Calu3 (cell line): ENCODE measurements around the gene TNPO3. TPM values are rescaled to one million over a fixed set of nuclear protein-coding genes. Genes with fewer than 3 reads are reported as not detected.

Experiments
- BruUV-seq: library from RNA; stranded (reverse); fragments of 400-500 nt; replicated peaks from 2 replicates; lab custom pipeline; 2021; lab: Mats Ljungman, UMichigan
- CTCF ChIA-PET: fragments of 300-600 bp; sonication (Branson Sonifier 250); formaldehyde crosslinking; loops from one replicate; lab custom pipeline; 2022; ENCODE audit warnings: antibody characterized with exemption; lab: Charles Lee
- DNase-seq: peaks from one replicate; pipeline ENCODE4 v3.0.0; 2022
- H3K27ac Mint-ChIP-seq: one replicate; pipeline ENCODE4 v1.8.0; 2022; ENCODE audit warnings: mixed read lengths; ENCODE audit not compliant: unreplicated experiment
- H3K27me3 Mint-ChIP-seq: one replicate; pipeline ENCODE4 v1.8.0; 2022; ENCODE audit warnings: mixed read lengths; ENCODE audit not compliant: unreplicated experiment
- H3K36me3 Mint-ChIP-seq: one replicate; pipeline ENCODE4 v1.8.0; 2022; ENCODE audit warnings: mild to moderate bottlenecking, moderate library complexity, mixed read lengths; ENCODE audit not compliant: insufficient read depth, unreplicated experiment
- H3K4me1 Mint-ChIP-seq: one replicate; pipeline ENCODE4 v1.8.0; 2022; ENCODE audit warnings: mild to moderate bottlenecking, low read depth, mixed read lengths; ENCODE audit not compliant: unreplicated experiment
- H3K4me3 Mint-ChIP-seq: one replicate; pipeline ENCODE4 v1.8.0; 2022; ENCODE audit warnings: mild to moderate bottlenecking, low read depth, moderate library complexity, mixed read lengths; ENCODE audit not compliant: unreplicated experiment
- H3K9me3 Mint-ChIP-seq: one replicate; pipeline ENCODE4 v1.8.0; 2022; ENCODE audit warnings: low read depth, mixed read lengths; ENCODE audit not compliant: unreplicated experiment
- CTCF ChIP-seq: fragments of 200-600 bp; IDR thresholded peaks from one replicate; pipeline ENCODE4 v1.8.0; 2022; ENCODE audit warnings: antibody characterized with exemption; ENCODE audit not compliant: unreplicated experiment
- intact Hi-C: fragments of 100-400 bp; cut with micrococcal nuclease; formaldehyde crosslinking; loops from one replicate; pipeline ENCODE4 v1.10.0; 2022; ENCODE audit not compliant: unreplicated experiment
- total RNA-seq: library from RNA; stranded (reverse); gene quantifications from 2 replicates; pipeline ENCODE4 v1.2.3, GENCODE V29; 2022

The TNPO3 gene
- total RNA-seq, 1 experiment from 2014 or later = 47.1 TPM

GRCh38 chr7:129091484-129092002, 36.6 kb upstream of the TNPO3 start:
- H3K27me3 Mint-ChIP-seq = peaks cover 12% of the 10 kb centered on the region
- H3K9me3 Mint-ChIP-seq = no peaks in the 10 kb centered on the region
- BruUV-seq = no TSS peak
- H3K36me3 Mint-ChIP-seq = no peaks in the 10 kb centered on the region
- TF ChIP-seq CTCF = peak; percentile 92
- DNase-seq = peak; percentile 91
- intact Hi-C loops = loop anchor here (2.0 kb wide), 1 partner anchor 229 kb away; the partner anchor contains the start of gene ATP6V1F
- no peaks in the 10 kb centered on the region for H3K4me1 Mint-ChIP-seq
- H3K27ac Mint-ChIP-seq = no peak overlapping the region
- H3K4me3 Mint-ChIP-seq = no peak overlapping the region
- CTCF ChIA-PET = interaction anchor here (0.5 to 1.5 kb wide), 12 partner anchors 10 to 483 kb away, joined by 3 to 9 read pairs (median 4); partner anchors contain the start of gene ATP6V1F

- Mint-ChIP-seq H3K4me1 (no peaks in the 10 kb centered on the region), H3K4me3 (no peak overlapping the region), H3K27ac (no peak overlapping the region), H3K9me3 (no peaks in the 10 kb centered on the region), H3K36me3 (no peaks in the 10 kb centered on the region), H3K27me3 (peaks cover 12% of the 10 kb centered on the region)
- CTCF ChIA-PET = no interaction called here
- TF ChIP-seq CTCF = no peak
- DNase-seq = no peak
- intact Hi-C loops = loop anchor here (2.0 kb wide), 1 partner anchor 228 kb away; the partner anchor contains the start of gene ATP6V1F
- no TSS peak for BruUV-seq
Observed at GRCh38 chr7:129090300-129090907, 35.5 kb upstream of the TNPO3 start.

- CTCF ChIA-PET = no interaction called here
- DNase-seq = no peak
- intact Hi-C loops = loop anchor here (2.0 kb wide), 1 partner anchor 227 kb away; the partner anchor contains the start of gene ATP6V1F
- no peak overlapping the region for H3K27ac Mint-ChIP-seq
- H3K36me3 Mint-ChIP-seq = no peaks in the 10 kb centered on the region
- no peaks in the 10 kb centered on the region for H3K4me1 Mint-ChIP-seq
- H3K9me3 Mint-ChIP-seq = no peaks in the 10 kb centered on the region
- no peak overlapping the region for H3K4me3 Mint-ChIP-seq
- peaks cover 12% of the 10 kb centered on the region for H3K27me3 Mint-ChIP-seq
- no peak for TF ChIP-seq CTCF
- no TSS peak for BruUV-seq
Observed at GRCh38 chr7:129089521-129090212, 34.8 kb upstream of the TNPO3 start.

- CTCF ChIA-PET = no interaction called here
- no TSS peak for BruUV-seq
- TF ChIP-seq CTCF = no peak
Observed at GRCh38 chr7:129084801-129085551, 30.1 kb upstream of the TNPO3 start.

More at GRCh38 chr7:129084801-129085551, 30.1 kb upstream of the TNPO3 start:
- H3K27me3 Mint-ChIP-seq = peaks cover 9% of the 10 kb centered on the region
- intact Hi-C loops = no loop called here
- no peak overlapping the region for H3K4me3 Mint-ChIP-seq
- DNase-seq = no peak
- H3K27ac Mint-ChIP-seq = no peak overlapping the region
- H3K9me3 Mint-ChIP-seq = no peaks in the 10 kb centered on the region
- no peaks in the 10 kb centered on the region for H3K4me1 Mint-ChIP-seq
- H3K36me3 Mint-ChIP-seq = no peaks in the 10 kb centered on the region
